Mesenchymal stem cell (in vitro differentiated cells and primary cell): ENCODE results near the gene TSPAN3.

Experiments
- DNase-seq: peaks from one replicate; pipeline ENCODE4 v3.0.0-alpha.2; 2013
- H2AFZ ChIP-seq: one replicate; pipeline ENCODE4 v1.6.1; 2013; ENCODE audit warnings: low read depth, mild to moderate bottlenecking, control low read depth, inconsistent platforms, low read length, moderate library complexity
- H2AK5ac ChIP-seq: 2 replicates; pipeline ENCODE4 v1.6.1; 2013; ENCODE audit warnings: low read length, moderate library complexity, mild to moderate bottlenecking, inconsistent platforms; ENCODE audit not compliant: severe bottlenecking
- H2BK120ac ChIP-seq: one replicate; pipeline ENCODE4 v1.6.1; 2013; ENCODE audit warnings: low read depth, mild to moderate bottlenecking, inconsistent platforms, low read length, moderate library complexity
- H2BK12ac ChIP-seq, 2 experiments: one replicate each; pipeline ENCODE4 v1.6.1; 2013; ENCODE audit warnings: inconsistent platforms in 2 of 2, low read length in 2 of 2, mild to moderate bottlenecking in 2 of 2, moderate library complexity in 2 of 2, control low read depth in 1 of 2
- H2BK15ac ChIP-seq: one replicate; pipeline ENCODE4 v1.6.1; 2013; ENCODE audit warnings: mild to moderate bottlenecking, low read depth, inconsistent platforms; ENCODE audit not compliant: poor library complexity, severe bottlenecking
- H2BK5ac ChIP-seq: 2 replicates; pipeline ENCODE4 v1.6.1; 2013; ENCODE audit warnings: low read depth, mild to moderate bottlenecking, low read length, control low read depth, inconsistent platforms; ENCODE audit not compliant: poor library complexity, severe bottlenecking
- H3K14ac ChIP-seq, 2 experiments: one replicate each; pipeline ENCODE4 v1.6.1; 2013; ENCODE audit warnings: inconsistent platforms in 2 of 2, low read length in 2 of 2, control low read depth in 1 of 2, mild to moderate bottlenecking in 1 of 2, moderate library complexity in 1 of 2
- H3K18ac ChIP-seq, 2 experiments: one replicate each; pipeline ENCODE4 v1.6.1; 2013; ENCODE audit warnings: inconsistent platforms in 2 of 2, low read length in 2 of 2, control low read depth in 1 of 2, low read depth in 1 of 2, mild to moderate bottlenecking in 1 of 2
- H3K23ac ChIP-seq, 2 experiments: one replicate each; pipeline ENCODE4 v1.6.1; 2013; ENCODE audit warnings: inconsistent platforms in 2 of 2, low read length in 2 of 2, mild to moderate bottlenecking in 2 of 2, moderate library complexity in 2 of 2, control low read depth in 1 of 2
- H3K27ac ChIP-seq: 2 replicates; pipeline ENCODE4 v1.5.1; 2013; ENCODE audit warnings: mild to moderate bottlenecking, moderate library complexity, low read length, control low read depth, inconsistent platforms; ENCODE audit not compliant: poor library complexity, severe bottlenecking
- H3K27me3 ChIP-seq, 2 experiments: 2 replicates each; pipeline versions ENCODE4 v1.6.1 to v1.7.0; 2013; ENCODE audit warnings: low read length in 2 of 2, mild to moderate bottlenecking in 2 of 2, moderate library complexity in 2 of 2, control low read depth in 1 of 2, inconsistent platforms in 1 of 2; ENCODE audit not compliant: control insufficient read depth in 1 of 2, insufficient read depth in 1 of 2
- H3K36me3 ChIP-seq, 2 experiments: 2 replicates each; pipeline versions ENCODE4 v1.6.1 to v1.7.0; 2013; ENCODE audit warnings: low read length in 2 of 2, control low read depth in 1 of 2, inconsistent platforms in 1 of 2, low read depth in 1 of 2, mild to moderate bottlenecking in 1 of 2; ENCODE audit not compliant: insufficient read depth in 2 of 2, control insufficient read depth in 1 of 2
- H3K4ac ChIP-seq, 2 experiments: one replicate each; pipeline ENCODE4 v1.6.1; 2013; ENCODE audit warnings: inconsistent platforms in 2 of 2, low read length in 2 of 2, mild to moderate bottlenecking in 2 of 2, moderate library complexity in 2 of 2, control low read depth in 1 of 2, low read depth in 1 of 2
- H3K4me1 ChIP-seq: 2 replicates; pipeline ENCODE4 v1.6.1; 2013; ENCODE audit warnings: low read depth, low read length, control low read depth; ENCODE audit not compliant: control insufficient read depth, insufficient read depth
- H3K4me2 ChIP-seq: 2 replicates; pipeline ENCODE4 v1.6.1; 2013; ENCODE audit warnings: low read length, mild to moderate bottlenecking, inconsistent platforms; ENCODE audit not compliant: poor library complexity, severe bottlenecking
- H3K4me3 ChIP-seq, 2 experiments: 2 replicates each; pipeline versions ENCODE4 v1.5.1 to v1.7.0; 2013; ENCODE audit warnings: low read length in 2 of 2, mild to moderate bottlenecking in 2 of 2, control low read depth in 1 of 2, low read depth in 1 of 2; ENCODE audit not compliant: insufficient read depth in 1 of 2
- H3K79me1 ChIP-seq: replicated peaks from 2 replicates; pipeline ENCODE4 v1.6.1; 2013; ENCODE audit warnings: mild to moderate bottlenecking, control low read depth, low read length, inconsistent platforms; ENCODE audit not compliant: poor library complexity, severe bottlenecking
- H3K9ac ChIP-seq: 2 replicates; pipeline ENCODE4 v1.7.0; 2013; ENCODE audit warnings: mild to moderate bottlenecking, low read length, moderate library complexity
- H3K9me3 ChIP-seq: 2 replicates; pipeline ENCODE4 v1.7.0; 2013; ENCODE audit warnings: mild to moderate bottlenecking, low read length; ENCODE audit not compliant: control insufficient read depth
- H4K8ac ChIP-seq: one replicate; pipeline ENCODE4 v1.6.1; 2013; ENCODE audit warnings: inconsistent platforms, mild to moderate bottlenecking, low read length, moderate library complexity
- H4K91ac ChIP-seq: one replicate; pipeline ENCODE4 v1.6.1; 2013; ENCODE audit warnings: mild to moderate bottlenecking, low read length, inconsistent platforms
- WGBS: methylation state at CpG from one replicate; pipeline ENCODE4 v1.1.7; 2013; ENCODE audit warnings: mixed read lengths; 5-methylcytosine and 5-hydroxymethylcytosine counted together

TSPAN3 gene

DNA sequence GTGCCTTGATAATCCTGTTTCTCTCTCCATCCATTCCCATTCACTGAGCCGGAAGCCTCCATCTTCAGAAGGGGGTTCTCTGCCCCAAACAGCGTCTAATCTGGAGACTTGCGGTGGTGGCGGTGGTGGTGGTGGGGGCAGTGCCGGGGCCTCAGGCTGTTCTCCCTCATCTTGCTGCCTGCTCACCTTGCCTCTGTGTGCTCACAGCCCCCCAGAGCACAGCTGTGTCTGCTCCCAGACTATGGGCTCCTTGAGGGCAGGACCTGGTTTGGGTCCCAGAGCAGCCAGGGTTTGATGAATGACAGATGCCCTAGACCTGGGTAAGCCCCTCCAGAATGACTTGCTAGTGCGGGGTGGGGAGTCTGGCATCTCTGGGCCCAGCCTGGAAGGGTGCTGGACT lies 76.4 kb downstream of the TSPAN3 start:
- Histone ChIP-seq H3K4me3 (no peak overlapping the region), H3K14ac (no peak overlapping the region), H3K79me1 (no peaks in the 10 kb centered on the region), H4K91ac (no peak overlapping the region), H2BK5ac (no peak overlapping the region), H3K18ac (no peak overlapping the region), H3K36me3 (no peaks in the 10 kb centered on the region), H2BK15ac (no peak overlapping the region), H3K23ac (no peak overlapping the region), H2BK12ac (no peak overlapping the region), H3K4me1 (peaks cover 12% of the 10 kb centered on the region), H3K27me3 (peaks cover 0 to 13% of the 10 kb centered on the region in 2 experiments), H2BK120ac (no peak overlapping the region), H3K4ac (no peak overlapping the region), H3K9ac (no peak overlapping the region), H3K4me2 (no peak overlapping the region), H4K8ac (no peak overlapping the region), H3K27ac (no peak overlapping the region), H2AK5ac (no peak overlapping the region), H2AFZ (no peak overlapping the region), H3K9me3 (no peaks in the 10 kb centered on the region)
- DNase-seq = no peak
- WGBS = 89% methylated on average over 6 of the region's 6 CpGs

DNA sequence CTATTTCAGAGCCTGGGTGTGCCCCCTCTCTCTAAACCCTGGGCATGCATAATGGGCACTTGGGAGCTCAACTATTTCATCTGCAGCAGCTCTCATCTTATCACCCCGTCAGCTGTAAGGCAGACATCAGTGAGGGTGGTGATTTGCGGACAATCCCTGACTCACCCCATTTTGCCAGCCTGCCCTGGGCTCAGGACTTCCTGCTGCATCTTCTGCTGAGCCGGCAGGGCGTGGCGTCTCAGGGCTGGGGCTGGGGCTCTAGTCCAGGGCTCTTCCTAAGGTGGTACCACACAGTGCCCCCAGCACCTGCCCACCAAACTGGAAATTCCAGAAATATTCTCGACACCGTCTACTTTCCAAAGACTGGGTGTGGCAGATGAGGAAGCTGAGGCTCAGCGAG lies 76.9 kb downstream of the TSPAN3 start:
- Histone ChIP-seq H3K27ac (no peak overlapping the region), H3K9me3 (no peaks in the 10 kb centered on the region), H4K91ac (no peak overlapping the region), H3K9ac (no peak overlapping the region), H2BK120ac (no peak overlapping the region), H2BK12ac (no peak overlapping the region), H3K4me2 (no peak overlapping the region), H3K27me3 (peaks cover 0 to 18% of the 10 kb centered on the region in 2 experiments), H3K4me1 (peaks cover 12% of the 10 kb centered on the region), H2BK5ac (no peak overlapping the region), H3K23ac (no peak overlapping the region), H4K8ac (no peak overlapping the region), H3K14ac (no peak overlapping the region), H3K4me3 (no peak overlapping the region), H2BK15ac (no peak overlapping the region), H3K18ac (no peak overlapping the region), H3K4ac (no peak overlapping the region), H3K79me1 (no peaks in the 10 kb centered on the region), H3K36me3 (no peaks in the 10 kb centered on the region), H2AFZ (no peak overlapping the region), H2AK5ac (no peak overlapping the region)
- 78% methylated on average over 6 of the region's 8 CpGs for WGBS
- DNase-seq = no peak

DNA sequence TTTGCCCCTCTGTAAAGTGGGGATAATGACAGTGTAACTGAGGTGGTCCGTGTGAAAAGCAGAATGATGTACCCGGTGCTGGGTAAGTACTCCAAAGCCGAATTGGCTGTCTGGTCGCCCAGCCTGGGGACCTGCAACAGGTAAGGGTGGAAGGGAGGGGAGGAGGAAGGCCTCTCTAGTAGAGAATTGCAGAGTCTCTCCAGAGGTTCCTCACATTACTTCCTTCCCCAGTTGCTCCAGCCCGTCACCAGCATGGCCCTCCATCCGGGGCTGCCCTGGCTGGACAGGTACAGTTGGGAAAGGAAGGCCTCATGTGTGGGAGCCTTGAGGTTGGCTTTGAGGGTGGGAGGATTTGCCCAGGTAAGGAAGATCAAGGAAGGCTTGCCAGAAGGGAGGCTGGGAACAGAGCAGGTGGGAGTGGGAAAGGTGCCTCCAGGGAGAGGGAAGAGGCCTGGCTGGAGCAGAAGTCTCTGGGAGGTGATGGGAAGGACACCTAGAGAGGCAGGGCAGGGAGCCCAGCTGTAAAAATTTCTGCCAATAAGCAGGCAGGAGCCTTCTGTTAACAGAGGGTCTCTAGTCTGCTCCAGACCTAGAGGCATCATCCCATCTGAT lies 77.7 kb downstream of the TSPAN3 start:
- Histone ChIP-seq H3K27me3 (peaks cover 0 to 23% of the 10 kb centered on the region in 2 experiments), H3K9me3 (no peaks in the 10 kb centered on the region), H3K36me3 (no peaks in the 10 kb centered on the region), H2BK12ac (no peak overlapping the region), H4K8ac (no peak overlapping the region), H3K23ac (no peak overlapping the region), H2BK120ac (no peak overlapping the region), H2BK5ac (no peak overlapping the region), H3K27ac (no peak overlapping the region), H3K4me3 (no peak overlapping the region), H3K9ac (no peak overlapping the region), H3K18ac (no peak overlapping the region), H2AK5ac (no peak overlapping the region), H3K4ac (no peak overlapping the region), H3K4me2 (no peak overlapping the region), H4K91ac (no peak overlapping the region), H3K14ac (no peak overlapping the region), H3K4me1 (peaks cover 12% of the 10 kb centered on the region), H3K79me1 (no peaks in the 10 kb centered on the region), H2AFZ (no peak overlapping the region), H2BK15ac (no peak overlapping the region)
- WGBS = 84% methylated on average over 5 of the region's 6 CpGs
- DNase-seq = no peak

DNA sequence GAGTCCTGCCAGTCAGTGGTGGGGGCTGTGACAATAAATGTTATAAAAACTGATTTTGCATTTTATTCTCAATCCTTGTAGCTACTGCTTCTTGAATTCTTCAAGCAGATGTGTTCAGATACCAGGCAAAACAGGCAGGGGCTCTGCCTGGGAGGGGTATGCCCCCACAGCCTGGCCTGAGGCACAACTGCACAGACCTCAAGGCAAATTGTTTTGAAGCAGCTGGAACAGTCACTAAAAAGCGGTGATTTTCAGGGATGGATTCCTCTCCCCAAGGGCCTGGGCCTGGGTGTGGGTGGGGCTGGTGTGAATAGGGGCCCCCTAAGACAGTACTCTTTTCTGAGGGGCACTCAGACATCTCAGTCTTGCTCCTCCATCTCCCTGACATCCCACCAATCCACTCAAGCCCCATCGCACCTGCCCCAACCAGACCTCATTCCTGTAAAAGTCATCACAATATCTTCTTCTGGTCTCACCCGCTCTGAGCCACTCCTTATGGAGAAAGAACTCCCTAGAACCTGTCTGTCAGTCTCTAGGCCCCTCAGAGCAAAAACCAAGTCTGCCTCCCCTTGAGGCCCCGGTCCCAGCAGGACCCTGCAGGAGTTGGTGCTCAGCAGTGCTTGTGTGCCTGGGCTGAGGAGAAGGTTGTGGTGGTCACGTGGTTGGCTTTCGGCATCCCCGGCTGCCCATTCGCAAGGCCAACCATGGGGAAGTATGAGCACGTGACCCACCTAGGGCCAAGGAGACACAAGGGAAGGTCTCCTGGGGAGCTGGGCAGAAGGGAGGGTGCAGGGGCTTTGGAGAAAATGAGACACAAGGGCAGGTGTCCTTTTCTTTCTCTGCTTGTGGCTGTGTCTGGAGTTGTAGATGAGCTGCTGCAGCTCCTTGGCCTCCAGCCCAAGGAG lies 78.9 kb downstream of the TSPAN3 start:
- H3K79me1 ChIP-seq = no peaks in the 10 kb centered on the region
- H3K14ac ChIP-seq = no peak overlapping the region
- no peak overlapping the region for H2BK120ac ChIP-seq
- no peak overlapping the region for H2AK5ac ChIP-seq
- no peaks in the 10 kb centered on the region for H3K36me3 ChIP-seq
- no peak overlapping the region for H2AFZ ChIP-seq
- no peak overlapping the region for H2BK5ac ChIP-seq
- no peak overlapping the region for H2BK12ac ChIP-seq
- H3K4ac ChIP-seq = no peak overlapping the region
- H3K4me3 ChIP-seq = no peak overlapping the region
- no peaks in the 10 kb centered on the region for H3K9me3 ChIP-seq
- no peak overlapping the region for H4K91ac ChIP-seq
- DNase-seq = no peak
- no peak overlapping the region for H4K8ac ChIP-seq
- 93% methylated on average over 8 of the region's 9 CpGs for WGBS
- H3K27ac ChIP-seq = no peak overlapping the region
- H3K18ac ChIP-seq = no peak overlapping the region
- H3K23ac ChIP-seq = no peak overlapping the region
- H2BK15ac ChIP-seq = no peak overlapping the region
- H3K4me1 ChIP-seq = peaks cover 11% of the 10 kb centered on the region
- no peak overlapping the region for H3K4me2 ChIP-seq
- peaks cover 0 to 23% of the 10 kb centered on the region in 2 experiments for H3K27me3 ChIP-seq
- no peak overlapping the region for H3K9ac ChIP-seq
